NCI-H2107 (cell line): Measurements from ENCODE around the gene MAD2L2.

Experiments used
- DNase-seq: peaks from one replicate; lab custom pipeline; 2025; lab: John Stamatoyannopoulos, UW

MAD2L2 gene

GRCh38 chr1:11681071-11681771 lies at the start of gene MAD2L2:
TSS of gene MAD2L2 (minus strand) at chr1:11681148. CDS start at chr1:11680601, 547 bp downstream.
- no peak for DNase-seq

- no peak for DNase-seq
Measured at GRCh38 chr1:11730429-11730891, 49.5 kb upstream of the MAD2L2 start.

GRCh38 chr1:11729498-11730428 lies 48.8 kb upstream of the MAD2L2 start:
- no peak for DNase-seq

- DNase-seq = no peak
Measured at GRCh38 chr1:11729155-11729497, 48.2 kb upstream of the MAD2L2 start.

GRCh38 chr1:11728126-11728806 lies 47.3 kb upstream of the MAD2L2 start:
- DNase-seq = no peak

GRCh38 chr1:11727119-11727518 lies 46.2 kb upstream of the MAD2L2 start:
- DNase-seq = no peak

- DNase-seq = no peak
Measured at GRCh38 chr1:11725616-11726015, 44.7 kb upstream of the MAD2L2 start.

GRCh38 chr1:11722538-11722937 lies 41.6 kb upstream of the MAD2L2 start:
- DNase-seq = no peak

GRCh38 chr1:11721311-11721710 lies 40.4 kb upstream of the MAD2L2 start:
- no peak for DNase-seq

GRCh38 chr1:11720525-11720924 lies 39.6 kb upstream of the MAD2L2 start:
- DNase-seq = no peak

- DNase-seq = no peak
Measured at GRCh38 chr1:11720033-11720376, 39.1 kb upstream of the MAD2L2 start.

- DNase-seq = peak; percentile 48
Measured at GRCh38 chr1:11719313-11720032, 38.5 kb upstream of the MAD2L2 start.

- DNase-seq = no peak
Measured at GRCh38 chr1:11714831-11715575, 34.1 kb upstream of the MAD2L2 start.

GRCh38 chr1:11713095-11713494 lies 32.1 kb upstream of the MAD2L2 start:
- DNase-seq = no peak

- DNase-seq = no peak
Measured at GRCh38 chr1:11712285-11712684, 31.3 kb upstream of the MAD2L2 start.

- no peak for DNase-seq
Measured at GRCh38 chr1:11711490-11711889, 30.5 kb upstream of the MAD2L2 start.

- no peak for DNase-seq
Measured at GRCh38 chr1:11708554-11709350, 27.8 kb upstream of the MAD2L2 start.

- DNase-seq = peak; percentile 92
Measured at GRCh38 chr1:11707621-11708276, 26.8 kb upstream of the MAD2L2 start.

GRCh38 chr1:11706292-11706691 lies 25.3 kb upstream of the MAD2L2 start:
- DNase-seq = no peak

GRCh38 chr1:11705596-11705995 lies 24.6 kb upstream of the MAD2L2 start:
- no peak for DNase-seq
